Activated CD8-positive, alpha-beta memory T cell treated with anti-CD3 and anti-CD28 coated beads, Interleukin-2, amount 50 U/mL, for 48 hours (primary cell): ENCODE data around the gene TEKT5.
A peak's percentile ranks its signal among the peaks of the same experiment; 100 is the strongest.
"Not testable (repeated sequence)": the region's sequence is repeated elsewhere in the genome, so short reads cannot be mapped to it uniquely, and the experiment has no call there.

Experiments used
- DNase-seq: peaks from one replicate; pipeline ENCODE4 v3.0.0-alpha.2; 2020

The TEKT5 gene

DNA sequence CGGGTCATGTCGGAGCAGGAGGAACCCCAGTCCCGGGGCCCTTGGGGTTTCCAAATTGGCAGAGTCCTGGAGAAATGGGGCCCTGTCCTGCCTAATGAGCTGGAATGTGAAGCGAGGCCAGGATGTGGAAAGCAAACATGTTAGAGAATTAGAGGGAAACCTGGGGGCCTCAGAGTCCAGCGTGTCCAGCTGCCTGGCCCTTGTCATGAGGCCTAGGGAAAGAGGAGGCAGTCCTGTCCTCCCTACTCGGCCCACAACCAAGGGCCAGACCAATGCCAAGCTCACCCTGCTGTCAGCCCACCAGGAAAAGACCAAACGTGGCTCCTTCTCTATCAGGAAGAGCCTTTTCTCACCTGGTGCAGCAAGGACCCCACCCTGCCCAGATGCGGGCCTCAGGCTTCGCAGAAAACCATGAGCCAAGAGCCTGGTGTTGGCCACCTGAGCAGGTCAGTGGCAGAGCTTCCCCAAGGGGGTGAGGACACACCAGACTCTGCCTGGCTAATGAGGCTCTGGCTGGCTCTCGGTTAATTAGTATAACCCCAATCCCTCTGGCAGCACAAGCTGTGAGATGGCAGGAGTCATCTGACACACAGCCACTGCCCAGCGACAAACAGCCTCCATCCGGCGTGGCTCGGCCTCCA lies 10.1 kb downstream of the TEKT5 start:
- no peak for DNase-seq

DNA sequence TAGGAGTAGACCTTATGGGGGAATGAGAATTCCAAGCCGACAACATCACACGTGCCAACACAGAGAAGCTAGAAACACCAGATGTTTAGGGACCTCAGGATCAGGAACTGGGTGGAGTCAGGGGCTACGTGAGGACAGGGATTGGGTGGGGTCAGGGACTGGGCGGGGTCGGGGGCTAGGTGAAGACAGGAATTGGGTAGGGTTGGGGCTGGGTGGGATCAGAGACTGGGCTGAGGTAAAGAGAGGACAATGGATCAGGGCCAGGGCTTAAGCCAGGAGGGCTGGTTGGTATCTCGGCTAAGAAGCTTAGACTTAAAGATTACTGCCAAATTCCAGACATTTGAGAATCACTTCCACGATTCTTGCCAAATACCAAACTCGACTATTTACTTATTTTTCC lies 11.6 kb downstream of the TEKT5 start:
- no peak for DNase-seq

DNA sequence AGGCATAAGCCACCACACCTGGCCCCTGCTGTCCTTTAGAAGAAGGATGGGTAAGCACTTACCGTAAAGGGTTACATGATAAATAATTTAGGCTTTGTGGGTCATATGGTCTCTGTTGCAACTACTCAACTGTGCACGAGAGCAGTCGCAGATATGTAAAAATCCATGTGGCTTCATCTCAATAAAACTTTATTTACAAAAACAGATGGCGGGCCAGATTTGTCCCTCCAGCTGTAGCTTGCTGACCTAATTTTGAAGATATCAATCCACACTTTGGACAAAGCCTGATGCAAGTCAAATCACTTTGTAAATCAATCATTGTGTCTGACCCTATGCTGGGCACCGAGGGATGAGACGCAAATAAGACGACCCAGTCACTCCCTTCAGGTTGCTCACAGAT lies 12.1 kb downstream of the TEKT5 start:
- DNase-seq: no peak

DNA sequence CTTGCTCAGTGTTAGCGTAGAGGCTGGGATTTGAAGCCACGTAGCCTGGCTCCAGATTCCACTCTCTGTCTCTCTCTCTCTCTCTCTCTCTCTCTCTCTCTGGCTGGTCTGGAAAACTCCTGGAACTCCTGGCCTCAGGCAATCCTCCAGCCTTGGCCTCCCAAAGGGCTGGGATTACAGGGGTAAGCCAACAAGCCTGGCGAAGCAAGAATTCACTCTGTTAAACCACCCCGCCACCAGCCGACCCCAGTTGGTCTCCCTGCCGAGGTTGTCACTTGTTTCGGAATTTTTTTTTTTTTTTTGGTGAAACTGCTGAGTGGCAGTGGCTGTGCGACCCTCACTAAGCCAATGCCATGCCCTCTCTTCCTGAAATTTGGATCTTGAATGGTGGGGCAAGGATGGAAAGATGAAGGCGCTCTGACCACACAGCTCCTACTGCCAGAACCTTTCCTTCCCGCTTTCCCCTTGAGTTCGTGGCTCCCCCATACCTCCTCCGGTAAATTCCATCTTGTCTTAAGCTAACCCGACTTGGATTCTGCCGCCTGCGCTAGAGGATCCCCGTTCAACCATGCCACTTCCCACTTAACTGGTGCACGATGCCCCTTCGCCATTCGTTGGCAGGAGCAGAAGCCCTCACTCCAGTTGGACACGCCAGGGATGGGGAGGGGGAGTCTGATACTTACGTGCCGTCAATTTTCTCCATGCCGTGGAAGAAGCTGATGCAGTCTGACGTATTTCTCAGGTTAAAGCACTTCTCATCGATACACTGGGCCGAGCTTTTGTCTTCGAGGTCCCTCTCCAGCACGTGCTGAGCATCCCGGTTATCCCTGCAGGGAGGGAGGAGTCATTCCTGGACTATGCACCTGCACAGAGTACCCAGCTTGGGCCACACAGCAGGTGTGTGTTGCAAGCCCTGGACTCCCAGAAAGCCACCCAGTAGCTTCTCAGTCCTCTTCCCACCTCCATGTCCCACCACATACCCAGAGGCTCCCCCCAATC lies 13.1 kb downstream of the TEKT5 start:
- no peak for DNase-seq

DNA sequence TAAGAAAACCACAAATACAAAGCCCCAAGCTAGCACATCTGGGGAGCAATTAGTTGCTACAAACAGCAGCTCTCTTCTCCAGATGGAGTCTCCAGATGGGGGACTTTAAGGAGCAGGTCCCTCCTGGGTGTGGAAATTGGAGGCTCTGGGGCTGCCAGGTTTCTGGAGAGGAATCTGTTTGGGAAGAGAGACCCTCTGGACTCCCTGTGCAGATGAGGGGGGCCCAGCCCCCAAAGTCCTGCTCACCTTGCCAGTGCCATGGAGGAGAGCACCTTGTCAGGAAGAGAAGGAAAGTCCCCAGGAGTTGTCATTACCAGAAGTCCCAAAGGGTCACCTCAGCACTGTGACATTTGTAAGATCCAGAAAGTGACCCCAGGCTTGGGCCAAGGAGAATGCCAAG lies 14.8 kb downstream of the TEKT5 start:
- DNase-seq: no peak

DNA sequence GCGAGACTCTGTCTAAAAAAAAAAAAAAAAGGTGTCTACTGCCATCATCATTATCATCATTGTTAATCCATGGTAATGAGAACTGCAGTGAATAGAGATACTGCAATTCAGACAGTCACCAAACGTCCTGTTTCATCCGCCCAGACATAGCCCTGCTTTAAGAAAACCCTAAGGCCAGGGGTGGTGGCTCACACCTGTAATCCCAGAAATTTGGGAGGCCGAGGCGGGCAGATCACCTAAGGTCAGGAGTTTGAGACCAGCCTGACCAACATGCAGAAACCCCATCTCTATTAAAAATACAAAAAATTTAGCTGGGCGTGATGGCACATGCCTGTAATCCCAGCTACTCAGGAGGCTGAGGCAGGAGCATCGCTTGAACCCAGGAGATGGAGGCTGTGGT lies 15.3 kb downstream of the TEKT5 start:
- not testable (repeated sequence) for DNase-seq

DNA sequence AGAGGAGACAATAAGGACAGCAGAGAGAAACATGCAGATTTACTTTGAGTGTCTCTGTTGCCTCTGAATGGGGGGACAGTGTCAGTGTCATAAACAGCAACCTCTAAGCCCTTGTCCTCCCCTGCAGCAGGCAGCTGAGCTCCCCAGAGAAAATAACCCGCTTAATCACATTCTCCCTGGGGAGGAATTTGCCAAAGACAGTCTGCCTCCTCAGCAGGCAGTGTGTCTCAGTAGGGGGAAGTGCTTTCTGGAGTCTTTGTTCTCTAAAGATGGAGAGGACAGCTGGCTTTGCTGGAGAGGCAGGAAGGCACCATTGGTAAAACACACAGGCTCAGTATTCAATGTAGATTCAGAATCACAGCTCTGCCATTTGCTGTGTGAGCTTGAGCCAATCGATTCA lies 16.1 kb downstream of the TEKT5 start:
- DNase-seq: no peak

DNA sequence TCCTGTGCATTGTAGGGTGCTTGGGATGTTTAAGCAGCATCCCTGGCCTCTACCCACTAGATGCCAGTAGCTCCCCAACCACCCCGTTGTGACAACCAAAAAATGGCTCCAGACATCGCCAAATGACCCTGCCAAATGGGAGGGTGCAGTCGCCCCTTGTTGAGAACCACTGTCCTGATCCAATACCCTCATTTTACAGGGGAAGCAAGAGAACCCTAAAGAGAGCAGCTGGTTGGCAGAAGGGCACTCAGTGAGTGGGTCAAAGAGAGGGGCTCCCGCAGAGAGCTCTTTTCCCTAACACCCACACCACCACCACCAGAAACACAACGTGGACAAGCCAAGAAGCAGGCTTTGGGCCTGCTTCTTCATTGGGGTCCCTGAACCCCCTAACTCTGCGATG lies 18.4 kb downstream of the TEKT5 start:
- DNase-seq: no peak

DNA sequence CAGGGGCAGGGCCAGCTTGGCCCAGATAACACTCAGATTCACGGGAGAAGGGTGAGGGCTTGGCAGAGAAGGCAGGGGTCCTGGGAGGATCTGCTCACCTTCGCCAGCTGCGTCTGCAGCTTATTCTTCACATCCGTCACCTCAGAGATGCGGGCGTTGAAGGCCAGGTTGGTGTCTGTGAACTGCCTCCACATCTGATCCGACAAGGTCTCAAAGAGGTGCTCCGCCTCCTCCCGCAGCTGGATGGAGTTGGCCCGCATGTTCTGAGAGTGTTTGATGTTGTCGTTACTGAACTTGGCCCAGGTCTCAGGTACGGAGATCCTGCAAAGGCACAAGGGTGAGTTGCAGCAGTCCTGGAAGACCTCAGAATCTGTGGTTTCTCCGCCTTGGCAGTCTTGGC lies 18.9 kb downstream of the TEKT5 start:
- DNase-seq: no peak

DNA sequence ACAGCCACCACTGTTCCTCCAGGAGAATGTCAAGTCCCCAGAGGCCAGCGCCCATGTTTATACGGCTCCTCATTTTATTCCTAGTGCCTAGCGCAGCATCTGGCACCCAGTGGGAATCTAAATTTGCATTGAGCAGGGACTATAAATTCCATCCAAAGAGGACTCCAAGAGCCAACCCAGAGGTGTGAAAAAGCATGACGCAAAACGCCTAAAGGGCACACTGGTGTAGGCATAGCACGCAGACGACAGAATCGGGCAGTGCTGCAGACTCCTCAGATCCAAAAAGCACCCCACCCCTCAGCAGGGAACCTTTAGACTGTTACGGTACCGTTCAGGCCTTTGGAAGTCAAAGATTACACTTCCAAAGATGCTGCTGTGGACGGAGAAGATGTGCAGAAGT lies 19.5 kb downstream of the TEKT5 start:
- DNase-seq: no peak

DNA sequence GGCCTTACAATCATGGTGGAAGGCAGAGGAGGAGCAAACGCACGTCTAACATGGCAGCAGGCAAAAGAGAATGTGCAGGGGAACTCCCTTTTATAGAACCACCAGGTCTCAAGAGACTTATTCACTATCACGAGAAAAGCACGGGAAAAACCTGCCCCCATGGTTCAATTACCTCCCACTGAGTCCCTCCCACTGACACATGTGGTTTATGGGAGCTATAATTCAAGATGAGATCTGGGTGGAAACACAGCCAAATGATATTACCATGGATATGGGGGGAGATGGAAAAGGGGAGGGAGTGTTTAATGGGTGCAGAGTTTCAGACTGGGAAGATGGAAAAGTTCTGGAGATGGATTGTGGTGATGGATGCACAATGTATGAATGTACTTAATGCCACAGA lies 23.0 kb downstream of the TEKT5 start:
- DNase-seq: no peak

DNA sequence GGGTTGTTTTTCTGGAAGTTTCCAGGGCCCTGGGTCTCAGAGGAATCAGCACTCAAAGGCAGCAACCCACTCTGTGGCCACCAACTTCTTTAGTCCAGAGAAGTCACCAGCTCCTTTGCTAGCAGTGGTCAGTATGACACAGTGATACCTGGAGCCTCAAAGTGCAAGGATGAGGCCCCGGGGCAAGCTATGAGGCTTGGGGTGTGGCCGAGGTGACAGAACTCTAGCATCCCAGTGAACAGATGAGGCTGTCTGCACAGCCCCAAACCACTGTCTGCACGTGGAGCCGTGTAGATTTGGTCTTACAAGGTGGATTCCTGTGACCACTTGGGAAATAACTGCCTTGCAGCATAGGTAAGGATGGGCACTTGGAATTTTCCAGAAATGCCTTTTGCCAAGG lies 24.9 kb downstream of the TEKT5 start:
- no peak for DNase-seq

DNA sequence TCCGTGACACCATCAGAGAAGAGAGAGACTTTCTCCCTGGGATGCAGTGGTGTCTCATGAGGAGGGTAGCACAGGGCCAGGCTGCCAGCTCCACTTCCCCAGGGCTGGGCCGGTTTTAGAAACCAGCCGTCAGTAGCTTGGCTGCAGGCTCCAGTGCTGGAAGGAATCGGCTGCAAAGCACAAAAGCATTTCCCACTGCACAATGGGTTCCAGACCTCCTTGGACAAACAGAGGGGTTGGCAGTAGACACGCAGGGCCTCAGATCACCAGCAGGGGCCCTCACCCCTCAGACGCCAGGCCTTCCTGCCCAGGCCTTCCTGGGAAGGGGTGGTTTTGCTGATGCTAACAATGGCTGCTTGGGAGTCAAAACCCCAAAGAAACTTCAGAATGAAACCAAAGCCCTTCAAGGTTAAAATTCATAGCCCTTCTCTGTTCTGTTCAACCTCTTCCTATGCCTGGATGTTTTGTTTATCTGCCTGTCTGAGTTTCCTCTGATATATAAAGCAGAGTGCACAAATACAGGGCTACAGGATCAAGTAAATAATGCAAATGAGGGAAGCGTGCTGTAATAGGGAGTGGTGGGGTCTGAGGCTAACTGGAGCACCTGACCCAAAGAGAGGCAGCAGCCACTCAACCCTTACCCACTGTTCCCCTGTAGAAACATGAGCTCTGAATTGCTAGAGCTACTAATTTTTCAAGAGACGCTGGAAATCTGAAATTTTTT lies 26.2 kb downstream of the TEKT5 start:
- DNase-seq: peak; percentile 53

DNA sequence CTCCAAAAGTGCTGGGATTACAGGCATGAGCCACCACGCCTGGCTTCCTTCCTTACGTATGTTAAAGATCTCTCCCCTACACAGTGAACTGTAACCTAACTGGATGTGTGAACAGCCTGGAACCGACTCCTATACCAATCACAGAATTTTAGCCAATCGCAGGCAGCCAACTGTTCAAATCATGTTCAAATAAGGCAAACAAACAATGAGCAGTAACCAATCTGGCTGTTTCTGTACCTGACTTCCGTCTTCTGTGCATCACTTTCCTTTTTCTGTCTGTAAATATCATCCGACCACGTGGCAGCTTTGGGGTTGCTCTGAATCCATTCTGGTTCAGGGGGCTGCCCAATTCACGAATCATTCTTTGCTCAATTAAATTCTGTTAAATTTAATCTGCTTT lies 27.5 kb downstream of the TEKT5 start:
- DNase-seq: no peak

DNA sequence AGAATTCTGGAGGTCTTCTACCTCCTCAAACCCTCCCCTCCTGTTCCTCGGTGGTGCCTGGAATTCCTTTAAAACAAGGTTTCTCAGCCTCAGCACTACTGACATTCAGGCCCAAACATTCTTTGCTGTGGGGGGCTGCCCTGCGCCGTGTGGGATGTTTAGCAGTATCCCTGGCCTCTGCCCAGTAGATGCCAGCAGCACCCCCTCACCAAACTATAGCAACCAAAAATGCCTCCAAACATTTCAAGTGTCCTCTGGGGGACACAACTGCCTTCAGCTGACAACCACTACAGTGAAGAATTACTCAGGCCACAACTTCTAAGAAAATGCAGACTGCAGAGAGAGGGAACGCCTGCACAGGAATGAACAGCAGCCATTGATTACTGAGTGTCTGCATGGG lies 28.4 kb downstream of the TEKT5 start:
- DNase-seq: no peak

DNA sequence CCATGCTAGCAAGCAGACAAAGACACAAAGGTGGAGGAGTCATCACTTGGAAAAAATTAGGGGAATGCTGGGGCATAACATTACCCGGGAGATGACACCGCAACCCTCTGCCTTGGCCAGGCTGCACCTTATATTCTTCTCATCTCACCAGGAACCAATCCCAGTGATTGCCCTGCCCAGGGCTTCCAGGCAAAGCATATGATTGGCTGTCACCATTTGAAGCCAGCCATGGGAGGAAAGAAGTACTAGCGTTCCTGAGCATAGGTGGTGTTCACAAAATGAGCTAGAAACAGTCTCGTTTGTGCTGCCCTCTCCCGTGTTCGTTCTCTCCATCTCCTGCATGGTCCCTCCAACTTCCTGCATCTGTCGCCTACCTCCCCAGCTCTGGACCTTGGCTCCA lies 29.6 kb downstream of the TEKT5 start:
- DNase-seq: no peak

DNA sequence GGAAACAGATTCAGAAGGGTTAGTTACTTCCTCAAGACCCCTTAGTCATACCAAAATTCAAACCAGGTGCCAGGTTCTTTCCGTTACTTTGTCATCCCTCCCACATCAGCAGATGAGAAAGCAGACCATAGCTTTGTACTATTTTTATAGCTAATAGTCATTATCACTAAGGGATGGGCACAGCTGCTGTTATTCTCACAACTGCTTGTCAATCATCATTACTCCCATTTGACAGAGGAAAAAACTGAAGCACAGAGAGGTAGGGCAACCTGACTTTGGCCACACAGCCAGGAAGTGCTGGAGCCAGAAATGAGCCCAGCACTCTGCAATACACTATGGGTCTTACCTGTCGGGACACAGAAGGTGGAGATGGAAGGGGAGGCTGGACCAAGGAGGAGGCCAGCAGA lies 30.0 kb downstream of the TEKT5 start:
- DNase-seq: no peak

DNA sequence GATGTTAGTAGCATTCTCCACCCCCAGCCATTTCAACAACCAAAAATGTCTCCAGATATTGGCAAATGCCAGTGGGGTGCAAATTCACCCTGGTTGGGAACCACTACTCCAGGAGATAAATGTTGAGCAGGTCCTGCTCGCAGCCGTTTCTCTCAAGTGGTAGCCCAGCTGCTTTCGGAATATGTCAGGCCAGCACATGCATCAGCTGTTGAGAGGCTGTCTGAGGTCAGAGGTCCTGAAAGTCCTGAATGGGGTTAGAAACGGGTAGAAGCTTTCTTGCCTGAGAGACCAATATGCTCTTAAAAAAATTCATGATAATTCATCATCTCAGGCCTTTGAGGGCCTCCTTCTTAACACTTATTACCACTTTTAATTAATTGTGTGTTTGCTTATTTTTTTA lies 31.0 kb downstream of the TEKT5 start:
- DNase-seq: no peak

DNA sequence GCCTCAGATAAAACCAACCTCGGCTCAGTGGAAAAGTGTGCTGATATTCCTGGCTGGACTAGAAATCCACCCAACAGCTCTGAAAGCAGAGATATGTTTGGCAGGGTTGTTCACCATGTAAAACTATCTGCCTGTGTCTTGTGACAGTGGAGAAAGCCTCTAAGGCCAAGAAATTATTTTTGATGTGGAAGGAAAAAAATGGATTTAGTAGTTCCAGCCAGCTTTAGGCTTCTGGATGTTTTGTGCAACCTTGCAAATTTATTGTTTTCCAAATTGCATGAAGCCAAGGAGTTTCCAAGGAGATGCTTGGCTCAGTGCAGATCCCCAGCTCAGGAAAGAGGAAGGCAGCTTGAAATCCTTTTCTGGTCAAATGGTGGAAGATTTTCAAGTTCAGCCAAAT lies 31.6 kb downstream of the TEKT5 start:
- no peak for DNase-seq

DNA sequence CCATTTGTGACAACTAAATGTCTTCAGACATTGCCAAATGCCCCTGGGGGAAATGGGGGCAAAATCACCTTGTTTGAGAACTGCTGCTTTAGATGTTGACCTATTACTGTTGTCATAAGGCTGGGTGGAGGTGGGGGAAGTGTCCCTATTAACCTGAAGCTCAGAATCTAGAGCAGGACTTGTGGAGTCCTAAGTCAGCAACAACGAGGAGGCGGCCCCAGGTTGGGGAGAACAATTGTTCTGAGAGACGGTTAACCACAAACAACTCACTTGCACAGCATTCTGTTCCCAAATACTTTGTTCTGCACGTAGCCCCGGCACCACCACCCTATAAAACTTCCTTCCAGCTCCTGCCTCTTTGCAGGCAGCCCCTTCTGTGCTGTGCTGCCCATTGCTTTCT lies 32.5 kb downstream of the TEKT5 start:
- DNase-seq: no peak

DNA sequence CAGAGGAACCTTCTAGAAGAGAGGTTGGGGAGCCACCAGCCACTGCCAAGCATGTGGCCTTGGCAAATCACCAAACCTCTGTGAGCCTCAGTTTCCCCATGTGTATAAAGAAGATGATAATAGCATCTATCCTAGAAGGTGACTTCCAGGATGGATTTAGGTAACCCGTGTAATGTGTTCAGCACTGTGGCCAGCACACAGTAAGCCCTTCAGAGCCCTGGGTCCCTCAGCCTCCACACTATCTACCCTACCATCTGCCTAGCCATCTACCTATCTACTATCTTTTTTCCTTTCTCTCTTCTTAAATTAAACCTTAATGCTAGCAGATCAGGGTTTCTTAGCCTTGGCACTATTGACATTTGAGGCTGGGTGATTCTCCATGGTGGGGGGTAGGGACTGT lies 33.0 kb downstream of the TEKT5 start:
- DNase-seq: no peak

DNA sequence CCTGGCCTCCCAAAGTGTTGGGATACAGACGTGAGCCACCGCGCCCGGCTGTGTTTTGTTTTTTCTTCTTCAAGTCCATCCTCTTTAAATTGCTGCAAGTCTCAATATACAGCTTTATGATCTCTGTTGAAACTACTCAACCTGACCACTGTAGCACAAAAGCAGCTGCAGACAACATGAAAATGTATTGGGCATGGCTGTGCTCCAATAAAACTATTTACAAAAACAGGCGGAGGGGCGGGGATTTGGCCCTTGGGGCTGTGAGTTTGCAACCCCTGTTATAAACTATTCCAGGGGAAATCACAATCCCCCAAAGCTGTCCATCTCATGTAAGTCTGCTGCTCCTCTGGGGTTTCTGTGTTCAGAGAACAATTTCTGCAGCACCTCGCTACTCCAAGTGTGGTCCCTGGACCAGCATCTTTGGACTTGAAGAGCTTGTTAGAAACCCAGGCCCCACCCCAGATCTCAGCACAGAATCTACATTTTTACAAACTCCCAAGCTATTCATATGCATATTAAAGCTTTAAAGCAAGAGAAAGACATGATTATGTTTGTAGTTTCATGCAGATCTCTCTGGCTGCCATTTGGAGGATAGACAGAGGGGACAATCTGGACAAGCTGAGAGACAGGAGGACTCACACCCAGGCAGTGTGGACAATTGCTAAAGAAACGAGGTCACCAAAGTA lies 33.6 kb downstream of the TEKT5 start:
- no peak for DNase-seq

DNA sequence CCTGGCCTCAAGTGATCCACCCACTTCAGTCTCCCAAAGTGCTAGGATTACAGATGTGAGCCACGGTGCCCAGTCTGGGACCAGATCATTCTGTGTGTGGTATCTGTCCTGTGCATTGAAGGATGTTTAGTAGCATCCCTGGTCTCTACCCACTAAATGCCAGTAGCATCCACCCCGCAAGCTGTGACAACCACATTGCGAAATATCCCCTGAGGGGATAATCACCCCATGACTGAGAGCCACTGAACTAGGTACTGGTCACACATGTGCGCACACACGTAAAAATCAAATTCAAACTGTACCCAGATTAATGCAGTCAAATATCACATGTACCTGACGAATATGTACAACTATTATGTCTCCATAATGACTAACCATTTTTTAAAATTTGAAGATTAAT lies 35.8 kb downstream of the TEKT5 start:
- DNase-seq: no peak
